Measurements from ENCODE around the gene GARS1.
"Not testable (repeated sequence)": the region's sequence is repeated elsewhere in the genome, so short reads cannot be mapped to it uniquely, and the experiment has no call there.

Gene GARS1

DNA sequence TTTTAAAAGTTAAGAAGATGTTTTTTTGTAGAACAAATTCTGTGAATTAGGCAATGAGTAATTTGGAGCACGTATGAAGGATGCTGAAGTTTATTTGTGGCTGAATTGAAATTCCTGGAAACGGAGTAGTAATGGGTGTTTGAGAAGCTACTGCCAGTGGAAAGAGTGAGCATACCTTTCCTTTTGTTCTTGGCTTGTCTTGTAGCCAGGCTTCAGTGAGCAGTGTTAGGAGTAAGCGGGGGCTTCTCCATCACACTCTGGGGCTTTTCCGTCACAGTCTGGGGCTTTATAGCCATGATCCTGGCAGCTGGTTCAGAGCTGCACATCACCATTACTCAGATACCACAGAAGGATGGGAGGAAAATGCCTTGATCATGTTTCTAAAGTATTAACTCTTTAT, 32.3 kb downstream of the GARS1 start:
- peak; percentile 4 to 14 for DNase-seq (ENCODE audit: low read depth in 2 of 2)

DNA sequence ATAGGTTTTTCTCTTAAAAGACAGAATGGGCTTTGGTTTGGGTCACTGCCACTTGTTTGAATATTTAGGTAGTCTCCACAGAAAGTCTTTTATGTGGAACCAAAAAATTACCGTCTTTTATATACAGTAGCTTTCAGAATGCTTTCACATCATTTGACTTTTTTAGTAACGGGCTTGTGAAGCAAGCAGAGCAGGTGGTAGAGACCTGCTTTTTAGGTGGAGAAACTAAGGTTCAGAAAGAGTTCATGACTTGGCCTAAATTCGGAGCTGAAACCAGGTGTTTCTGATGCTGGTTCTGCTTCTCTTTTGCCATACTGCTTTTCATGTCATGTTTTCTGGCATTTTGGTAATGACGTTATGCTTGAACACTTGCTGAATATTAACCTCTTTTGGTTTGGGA, 36.3 kb downstream of the GARS1 start:
- DNase-seq (ENCODE audit: low read depth in 2 of 2), result no peak

DNA sequence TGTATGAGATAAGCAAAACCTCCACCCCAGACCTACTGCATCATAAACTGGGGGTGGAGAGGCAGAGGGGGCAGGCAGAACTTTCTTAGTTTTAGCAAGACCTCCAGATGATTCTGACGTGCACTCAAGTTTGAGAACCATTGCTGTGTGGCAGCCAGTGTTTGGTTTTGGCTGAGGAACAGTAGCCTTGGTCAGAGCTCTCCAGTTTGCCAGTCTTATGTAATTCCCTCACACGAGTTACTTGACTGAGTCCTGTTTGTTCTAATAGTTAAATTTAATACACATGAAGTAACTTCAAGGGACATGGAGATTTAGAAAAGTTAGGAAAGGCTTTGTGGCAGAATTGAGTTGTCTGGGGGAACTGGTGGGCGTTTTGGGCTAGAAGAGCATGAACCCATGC, 38.5 kb downstream of the GARS1 start:
- DNase-seq (ENCODE audit: low read depth in 2 of 2), result no peak

DNA sequence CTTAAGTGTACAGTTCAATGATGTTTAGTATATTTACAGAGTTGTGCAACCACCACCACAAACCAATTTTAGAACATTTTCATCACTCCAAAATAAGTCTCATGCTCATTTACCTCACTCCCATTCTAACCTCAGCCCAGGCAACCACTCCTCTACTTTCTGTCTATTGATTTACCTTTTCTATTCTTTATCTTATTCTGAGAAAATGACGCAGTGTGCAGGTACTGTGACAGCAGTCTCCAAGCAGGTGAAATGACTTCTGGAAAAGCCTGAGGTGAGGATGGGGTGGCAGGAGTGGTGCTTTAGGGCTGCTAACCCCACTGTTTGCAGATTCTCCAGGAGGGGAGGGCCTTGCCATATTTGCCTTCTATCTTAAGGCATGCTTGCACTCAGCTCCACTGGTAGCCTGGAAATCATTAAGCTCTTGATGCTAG, 39.5 kb downstream of the GARS1 start:
- no peak for DNase-seq (ENCODE audit: low read depth in 2 of 2)

DNA sequence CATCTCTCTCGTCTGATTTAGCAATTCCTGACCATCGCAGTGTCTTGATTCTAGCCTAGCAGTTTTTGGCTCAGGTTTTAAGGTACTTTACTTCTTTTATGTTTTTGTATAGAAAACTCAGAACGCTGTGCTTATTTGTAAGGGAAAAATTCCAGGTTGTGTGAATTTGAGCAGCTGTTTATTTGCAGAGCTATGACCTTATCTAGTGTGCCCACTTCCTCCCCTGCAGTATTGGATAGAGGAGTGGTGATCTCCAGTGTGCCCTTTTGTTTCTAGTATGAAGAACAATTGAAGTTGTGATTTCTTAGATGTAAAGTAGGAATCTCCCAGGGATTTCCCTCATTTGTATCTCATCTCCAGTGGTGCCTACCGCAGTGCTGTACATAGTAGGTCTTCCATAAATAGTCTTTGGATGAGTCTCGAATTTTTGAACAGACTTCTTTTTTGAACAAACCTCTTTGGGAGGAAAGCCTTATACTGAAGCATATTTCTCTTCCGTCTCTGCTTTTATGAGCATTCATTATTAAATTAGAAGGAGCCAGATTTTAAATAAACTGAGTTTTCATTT, 40.0 kb downstream of the GARS1 start:
- DNase-seq (ENCODE audit: low read depth in 2 of 2), result no peak

DNA sequence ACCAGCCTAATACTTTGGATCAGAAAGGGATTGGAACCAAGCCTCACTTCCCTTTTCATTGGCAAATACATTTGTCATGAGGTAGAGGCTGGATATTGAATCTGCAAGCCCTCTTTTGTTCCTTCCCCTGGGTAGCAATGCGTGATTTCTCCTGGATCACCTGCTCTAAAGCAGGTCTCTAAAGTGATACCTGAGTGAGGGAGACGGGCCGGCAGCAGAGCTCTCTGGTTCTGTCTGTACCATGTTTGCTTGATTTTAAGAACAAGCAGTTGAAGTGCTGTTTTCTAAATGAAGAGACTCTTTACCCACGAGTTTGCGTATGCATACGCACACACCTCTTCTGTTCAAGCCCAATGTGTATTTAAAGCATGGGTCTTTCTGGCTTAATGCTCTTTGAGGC, 41.1 kb downstream of the GARS1 start:
- no peak for DNase-seq (ENCODE audit: low read depth in 2 of 2)

DNA sequence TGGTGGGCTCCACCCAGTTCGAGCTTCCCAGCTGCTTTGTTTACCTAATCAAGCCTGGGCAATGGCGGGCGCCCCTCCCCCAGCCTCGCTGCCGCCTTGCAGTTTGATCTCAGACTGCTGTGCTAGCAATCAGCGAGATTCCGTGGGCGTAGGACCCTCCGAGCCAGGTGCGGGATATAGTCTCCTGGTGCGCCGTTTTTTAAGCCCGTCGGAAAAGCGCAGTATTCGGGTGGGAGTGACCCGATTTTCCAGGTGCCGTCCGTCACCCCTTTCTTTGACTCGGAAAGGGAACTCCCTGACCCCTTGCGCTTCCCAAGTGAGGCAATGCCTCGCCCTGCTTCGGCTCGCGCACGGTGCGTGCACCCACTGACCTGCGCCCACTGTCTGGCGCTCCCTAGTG, 47.6 kb downstream of the GARS1 start:
- not testable (repeated sequence) for DNase-seq (ENCODE audit: low read depth in 2 of 2)

DNA sequence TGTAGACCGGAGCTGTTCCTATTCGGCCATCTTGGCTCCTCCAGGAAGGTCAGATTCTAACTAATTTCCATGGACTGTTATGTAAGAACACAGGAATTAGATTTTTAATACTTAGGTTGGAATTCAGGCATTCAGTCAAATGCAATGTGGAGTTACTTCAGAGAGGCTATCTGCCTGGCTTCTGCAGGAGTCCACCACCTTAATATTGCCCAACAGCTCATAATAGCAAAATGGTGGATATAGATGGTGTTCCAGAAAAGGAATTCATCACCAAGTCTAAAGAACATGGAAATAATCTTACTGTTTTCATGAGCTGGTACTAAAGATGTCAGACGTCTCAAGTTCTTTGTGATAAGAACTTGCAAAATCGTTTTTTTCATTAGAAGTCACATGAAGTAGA, 48.1 kb downstream of the GARS1 start:
- no peak for DNase-seq (ENCODE audit: low read depth in 2 of 2)

DNA sequence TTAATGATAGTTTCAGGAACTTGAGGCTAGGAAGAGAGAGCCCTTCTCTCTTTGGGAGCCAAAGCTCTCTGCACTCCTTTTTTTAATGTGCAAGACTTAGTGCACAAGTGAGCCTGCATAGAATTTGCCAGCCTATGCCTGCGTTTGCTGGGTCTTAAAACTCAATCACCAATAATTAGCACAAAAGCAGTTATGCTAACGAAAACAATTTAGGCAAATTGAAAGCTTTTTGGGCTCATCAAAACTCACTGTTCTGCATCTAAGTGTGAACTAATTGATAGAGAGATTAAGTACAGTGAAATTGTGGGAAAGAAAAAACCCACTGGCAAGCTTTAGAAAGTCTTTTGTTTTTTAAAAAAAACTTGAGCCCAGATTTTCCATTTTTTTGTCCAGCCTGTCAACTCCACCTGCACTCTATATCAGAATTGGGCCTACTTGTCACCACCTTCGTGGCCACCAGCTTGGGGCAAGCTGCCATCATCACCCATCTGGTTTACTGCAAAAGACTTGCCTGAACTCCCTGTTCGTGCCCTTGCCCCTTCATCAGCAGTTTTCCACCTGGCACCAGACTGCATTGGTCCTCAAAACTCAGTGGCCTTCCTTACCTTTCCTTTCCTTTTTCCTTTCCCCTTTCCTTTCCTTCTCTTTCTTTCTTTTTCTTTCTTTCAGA, 49.7 kb downstream of the GARS1 start:
- no peak for DNase-seq (ENCODE audit: low read depth in 2 of 2)

DNA sequence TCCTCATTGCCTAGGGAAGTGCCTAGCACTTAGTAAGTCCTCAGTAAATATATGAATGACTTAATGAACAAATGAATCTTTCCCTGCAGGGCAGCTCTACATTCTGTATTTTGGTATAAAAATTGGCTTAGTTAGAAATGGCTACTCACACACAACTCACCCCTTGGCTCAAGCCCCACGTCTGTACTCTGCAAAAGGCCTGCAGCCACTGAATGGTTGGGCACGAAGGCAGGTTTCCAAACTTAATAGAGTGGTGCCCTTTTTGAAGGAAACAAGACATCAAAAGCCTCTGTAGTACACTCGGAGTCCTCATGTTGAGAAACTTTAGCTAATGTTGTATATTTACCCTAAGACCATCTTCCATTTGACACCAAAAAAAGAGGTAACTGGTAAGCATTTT, 51.0 kb downstream of the GARS1 start:
- DNase-seq (ENCODE audit: low read depth in 2 of 2), result no peak

DNA sequence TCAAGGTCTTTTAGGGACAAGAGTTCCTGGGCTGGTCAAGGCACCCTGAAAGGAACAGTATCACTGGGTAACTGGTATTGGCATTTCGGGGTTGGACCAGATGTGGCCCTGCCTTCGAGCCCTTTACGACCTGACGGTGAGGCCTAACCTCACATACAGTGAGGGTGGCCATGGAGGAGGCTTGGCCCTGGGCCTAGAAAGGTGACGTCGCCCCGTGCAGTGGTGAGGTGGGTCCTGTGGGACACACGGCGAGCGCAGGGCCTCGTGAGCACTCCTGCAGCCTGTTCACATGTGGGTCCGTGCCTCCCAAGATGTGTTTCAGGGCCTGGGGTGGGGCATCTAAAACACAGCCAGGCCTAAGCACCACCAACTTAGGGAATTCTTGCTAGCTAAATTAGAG, 51.5 kb downstream of the GARS1 start:
- no peak for DNase-seq (ENCODE audit: low read depth in 2 of 2)

DNA sequence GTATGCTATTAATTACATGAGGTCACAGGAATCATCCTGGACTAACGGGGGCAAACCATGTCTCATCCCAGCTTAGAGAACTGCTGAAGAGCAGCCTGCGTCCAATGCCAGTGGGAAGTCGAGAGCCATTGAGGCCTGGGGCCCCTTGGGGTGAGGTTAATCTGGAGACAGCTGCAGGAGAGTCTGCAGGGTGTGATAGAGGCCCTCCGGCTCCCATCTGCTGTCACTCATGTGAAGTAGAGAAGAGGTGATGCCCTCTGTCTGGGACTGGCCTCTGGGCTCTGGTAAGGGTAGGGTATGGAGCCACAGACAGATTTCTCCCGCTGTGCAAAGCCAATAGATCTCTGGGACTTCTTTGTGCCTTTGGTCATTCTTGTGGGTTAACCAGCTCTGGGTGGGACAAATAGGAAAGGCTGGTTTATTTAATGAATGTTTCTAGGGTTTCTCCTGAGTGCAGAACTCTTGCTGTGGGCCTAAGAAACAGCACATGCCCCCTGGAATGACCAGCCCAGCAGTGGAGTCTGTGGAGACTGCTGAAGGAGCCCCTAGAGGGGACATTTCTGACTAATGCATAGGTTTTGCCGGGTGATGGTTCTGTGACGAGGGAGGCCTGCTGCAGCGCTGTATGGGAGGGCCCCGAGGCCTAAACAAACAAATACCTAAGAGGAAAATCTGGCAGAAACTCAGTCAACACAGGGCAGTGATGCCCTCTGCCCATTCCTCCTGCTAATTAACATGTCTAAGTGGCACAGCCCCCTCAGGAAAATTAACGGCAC, 53.1 kb downstream of the GARS1 start:
- no peak for DNase-seq (ENCODE audit: low read depth in 2 of 2)

DNA sequence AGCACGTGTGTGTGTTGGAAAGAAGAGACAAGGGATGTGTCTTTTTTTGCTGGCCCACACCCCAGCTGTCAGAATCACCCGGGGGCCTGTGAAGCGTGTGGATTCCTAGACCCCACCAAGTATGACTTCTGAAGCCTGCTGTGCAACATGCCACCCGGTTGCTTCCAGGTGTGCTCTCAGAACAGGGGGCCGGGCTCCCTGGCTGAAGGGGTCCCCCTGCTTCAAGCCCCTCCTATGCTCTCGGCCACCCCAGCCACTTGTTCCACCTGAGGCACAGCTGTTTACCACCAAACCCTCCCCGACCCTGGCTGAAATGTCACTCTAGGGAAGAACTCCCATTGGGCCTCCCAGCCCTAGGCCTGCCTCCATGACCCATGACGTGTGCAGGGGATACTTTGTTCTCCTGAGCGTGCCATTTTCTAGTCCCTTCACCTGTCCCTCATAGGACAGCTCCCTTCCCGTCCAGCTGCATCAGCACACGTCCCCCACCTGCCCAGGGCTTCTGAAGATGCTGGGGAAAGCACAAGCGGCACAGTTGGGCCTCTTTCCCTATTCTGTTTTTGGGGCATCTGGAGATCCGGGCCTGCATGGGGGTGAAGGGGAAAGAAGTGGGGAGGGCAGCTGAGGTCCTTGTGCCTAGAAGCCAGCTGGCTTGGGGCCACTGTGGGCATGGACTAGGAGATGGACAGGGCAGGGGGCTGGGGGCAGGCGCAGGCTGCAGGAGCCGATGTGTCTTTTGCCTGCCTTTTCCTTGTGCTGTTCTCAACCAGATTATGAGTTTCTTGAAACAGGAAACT, 54.3 kb downstream of the GARS1 start:
- DNase-seq (ENCODE audit: low read depth in 2 of 2), result no peak

DNA sequence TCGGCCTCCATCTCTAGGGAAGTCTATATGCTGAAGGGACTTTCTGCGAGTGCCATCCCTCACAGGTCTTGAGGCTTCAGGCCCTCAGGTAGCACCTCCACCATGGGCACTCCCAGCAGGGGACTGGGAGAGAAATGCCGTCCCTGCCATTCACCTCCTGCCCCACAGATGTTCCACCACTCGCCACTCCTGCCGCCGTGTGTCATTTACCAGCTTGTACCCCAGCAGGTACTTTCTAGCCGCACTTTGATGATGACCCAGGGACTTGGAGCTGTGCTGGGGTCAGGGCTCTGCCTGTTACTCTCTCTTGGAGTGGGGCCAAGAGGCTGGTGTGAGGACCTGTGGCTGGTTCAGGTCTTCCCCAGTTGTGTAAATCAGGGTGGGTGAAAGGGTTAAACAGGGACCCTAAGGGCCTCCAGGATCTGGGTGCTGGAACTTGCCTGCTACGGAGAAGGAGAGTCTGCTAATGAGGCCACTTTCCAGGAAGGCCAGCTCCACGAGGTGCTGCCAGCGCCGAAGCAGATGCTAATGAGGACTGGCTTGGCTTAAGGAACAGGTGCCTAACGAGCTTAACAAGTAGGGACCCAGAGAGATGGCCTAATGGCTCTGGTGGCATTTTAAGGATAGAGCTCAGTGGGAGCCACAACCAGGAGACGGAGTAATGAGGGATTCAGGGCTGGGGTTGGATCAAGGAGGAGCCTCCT, 55.2 kb downstream of the GARS1 start:
- no peak for DNase-seq (ENCODE audit: low read depth in 2 of 2)

DNA sequence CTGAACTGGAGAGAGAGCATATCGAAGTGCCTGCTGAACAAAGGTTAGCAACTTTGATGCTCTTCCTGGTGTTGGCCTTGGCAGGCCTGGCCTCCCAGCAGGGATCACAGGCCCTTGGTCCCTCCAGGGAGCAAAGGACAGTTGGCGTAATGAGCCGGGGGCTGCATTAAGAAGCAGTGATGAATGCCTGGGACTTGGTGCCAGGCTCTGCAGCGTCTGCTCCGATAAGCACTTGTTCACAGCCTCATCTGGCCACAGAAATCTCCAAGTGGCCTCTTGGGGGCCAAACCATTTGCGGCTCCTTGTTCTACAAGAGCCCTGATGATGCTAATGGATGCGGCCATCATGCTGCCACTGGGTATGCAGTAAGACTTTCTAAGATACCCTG, 55.7 kb downstream of the GARS1 start:
- no peak for DNase-seq (ENCODE audit: low read depth in 2 of 2)

DNA sequence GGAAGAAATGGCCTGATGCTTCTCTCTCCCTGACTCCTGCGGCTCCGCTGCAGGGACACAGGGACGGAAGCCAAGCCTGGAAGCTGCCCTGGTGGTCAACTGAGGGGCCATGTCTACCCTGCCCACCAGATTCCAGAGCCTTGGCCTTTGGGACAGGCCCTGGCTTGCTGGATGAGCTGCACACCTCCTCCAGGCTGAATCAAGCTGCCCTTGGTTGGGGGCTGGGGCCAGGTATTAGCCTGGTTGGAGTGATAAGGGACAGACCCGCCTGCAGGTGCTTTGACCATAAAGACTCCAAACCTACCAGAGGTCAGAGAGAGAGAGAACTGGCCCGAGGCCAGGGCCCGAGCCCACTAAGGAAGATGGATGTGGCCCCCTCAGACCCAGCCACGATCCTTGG, 57.5 kb downstream of the GARS1 start:
- no peak for DNase-seq (ENCODE audit: low read depth in 2 of 2)

DNA sequence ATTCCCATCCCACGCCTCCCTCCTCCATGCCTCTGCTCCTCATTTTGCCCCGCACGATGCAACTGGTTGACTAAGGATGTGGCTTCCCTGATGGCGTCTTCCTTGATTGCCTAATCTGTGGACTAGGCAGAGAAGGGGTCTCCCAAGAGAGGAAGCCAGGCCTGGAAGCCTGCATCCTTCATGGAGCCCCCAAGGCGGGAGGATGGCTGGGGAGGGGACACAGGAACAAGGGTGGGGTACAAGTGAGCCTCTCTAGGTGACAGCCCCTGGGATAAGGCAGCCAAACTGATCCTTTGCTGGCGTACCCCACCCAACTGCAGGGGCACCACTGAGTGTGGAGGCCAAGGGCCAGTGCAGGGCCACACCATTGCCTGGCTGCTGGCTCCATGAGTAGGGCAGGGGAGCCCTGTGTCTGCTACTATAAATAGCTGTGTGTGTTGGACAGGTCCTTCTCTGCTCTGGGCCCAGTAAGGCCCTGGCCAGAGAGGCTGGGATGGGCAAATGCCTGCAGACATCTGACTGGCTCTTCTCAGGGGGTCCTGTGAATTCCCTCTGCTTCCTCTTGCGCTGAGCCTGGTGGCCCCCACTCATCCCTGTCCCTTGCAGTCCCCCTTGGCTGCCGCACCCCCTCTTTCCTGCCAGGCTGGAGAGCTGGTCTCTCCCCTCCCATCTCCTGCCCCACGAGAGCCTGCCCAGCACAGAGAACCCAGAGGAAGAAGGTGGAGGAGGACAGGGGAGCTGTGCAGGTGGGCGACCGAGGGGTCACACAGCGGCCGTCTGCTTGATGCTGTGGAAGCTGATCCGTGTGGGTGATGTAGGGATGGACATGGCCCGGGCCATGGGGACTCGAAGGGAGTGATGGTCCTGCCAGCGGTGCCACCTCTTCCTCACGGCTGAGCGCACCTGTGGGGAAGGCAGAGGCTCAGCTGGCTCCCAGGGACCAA, 58.3 kb downstream of the GARS1 start:
- DNase-seq (ENCODE audit: low read depth in 2 of 2), result no peak

DNA sequence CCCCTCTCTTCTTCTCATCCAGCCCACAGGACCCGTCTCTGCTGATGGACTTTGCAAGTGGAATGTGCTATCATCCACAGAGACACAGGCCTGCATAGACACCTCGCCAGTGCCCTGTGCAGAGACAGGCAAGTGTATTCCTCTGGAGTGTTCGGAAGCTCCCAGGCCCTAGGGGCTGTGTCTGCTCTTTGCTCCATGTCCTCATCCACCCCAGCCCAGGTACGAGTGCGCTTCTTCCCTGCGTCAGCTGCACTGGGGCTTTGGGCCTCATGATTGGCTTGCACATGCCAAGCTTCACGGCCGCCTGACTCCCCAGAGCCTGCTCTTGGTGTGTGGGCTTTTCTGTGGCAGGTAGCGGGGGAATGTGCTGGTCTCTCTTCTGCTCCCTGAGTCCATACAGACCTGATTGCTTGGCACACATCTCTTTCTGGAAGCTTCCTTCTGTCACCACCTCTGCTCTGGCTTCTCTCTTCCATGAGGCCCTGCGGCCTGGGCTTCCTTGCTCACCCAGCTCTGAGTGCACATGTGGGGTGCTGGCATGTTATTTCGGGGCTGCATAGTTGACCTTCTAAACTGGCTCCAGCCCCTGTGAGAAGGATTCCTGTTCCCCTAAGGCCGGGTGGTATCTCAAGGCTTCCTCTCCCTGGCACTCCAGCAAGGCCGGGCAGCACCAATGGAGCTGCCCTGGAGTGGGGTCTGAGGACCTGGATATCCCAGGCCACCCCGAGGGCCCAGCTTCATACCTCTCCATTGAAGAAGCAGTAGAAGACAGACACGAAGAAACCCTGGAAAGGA, 59.8 kb downstream of the GARS1 start:
- DNase-seq (ENCODE audit: low read depth in 2 of 2), result no peak

DNA sequence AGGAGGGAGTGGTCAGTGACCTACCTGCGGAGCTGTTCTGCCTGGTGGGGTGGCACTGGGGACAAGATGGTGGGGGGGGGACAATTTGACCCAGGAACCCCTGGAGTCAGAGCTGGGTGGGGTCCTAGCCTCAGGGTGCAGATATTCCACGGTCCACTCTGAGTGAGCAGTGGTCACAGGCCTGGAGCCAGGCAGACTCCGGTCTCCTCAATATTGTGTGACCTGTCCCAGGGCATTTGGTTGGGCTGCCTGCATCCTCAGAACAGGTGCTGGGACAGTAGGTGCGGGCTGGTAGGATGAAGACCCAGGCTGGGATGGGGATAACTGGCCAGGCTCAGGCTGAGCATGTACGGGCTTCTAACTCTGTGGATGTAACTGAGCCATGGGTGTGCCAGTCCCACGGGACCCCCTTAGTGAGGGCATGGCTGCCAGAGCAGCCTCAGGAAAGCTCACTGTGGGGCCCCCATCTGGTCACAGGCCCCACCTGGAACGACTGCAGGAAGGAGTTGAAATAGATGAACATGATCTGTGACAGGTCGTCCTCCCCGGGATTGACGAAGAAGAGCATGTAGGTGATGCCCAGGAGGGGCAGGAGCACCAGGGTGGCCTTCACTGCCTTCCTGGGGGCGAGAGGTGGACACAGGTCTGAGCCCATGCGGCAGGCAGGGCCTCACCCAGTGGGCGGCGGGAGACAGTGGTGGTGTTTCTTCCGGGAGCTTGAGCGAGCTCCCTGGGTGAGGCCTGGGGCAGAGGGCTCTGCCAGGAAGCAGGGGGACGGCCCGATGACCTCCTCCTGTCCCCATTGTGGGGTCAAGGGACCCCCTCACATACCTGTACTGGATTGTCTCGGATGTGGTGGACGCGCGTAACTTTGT, 60.7 kb downstream of the GARS1 start:
- no peak for DNase-seq (ENCODE audit: low read depth in 2 of 2)

All from stimulated activated CD8-positive, alpha-beta memory T cell treated with anti-CD3 and anti-CD28 coated beads, Interleukin-15, amount 100 ng/mL, for 48 hours (primary cell).